Stimulated activated naive CD8-positive, alpha-beta T cell treated with anti-CD3 and anti-CD28 coated beads, Interleukin-15, amount 100 ng/mL, for 72 hours (primary cell): ENCODE data around the gene ZNF460.
A peak's percentile ranks its signal among the peaks of the same experiment; 100 is the strongest.
"Not testable (repeated sequence)": the region's sequence is repeated elsewhere in the genome, so short reads cannot be mapped to it uniquely, and the experiment has no call there.

Experiments used
- ATAC-seq: fragments of 150-1000 bp; cut with Tn5 transposase; 2 replicates; pipeline ENCODE4 v1.10.0; 2021; ENCODE audit warnings: mild to moderate bottlenecking, moderate library complexity
- DNase-seq, 2 donors: peaks; one replicate each; pipeline ENCODE4 v3.0.0; 2021 to 2022
- H3K27ac Mint-ChIP-seq, 2 donors: one replicate each; pipeline ENCODE4 v1.8.0; 2022; ENCODE audit warnings: mild to moderate bottlenecking in 2 of 2, mixed read lengths in 2 of 2, moderate library complexity in 2 of 2
- H3K27me3 Mint-ChIP-seq: one replicate; pipeline ENCODE4 v1.8.0; 2022; ENCODE audit warnings: mixed read lengths
- H3K4me1 Mint-ChIP-seq: one replicate; pipeline ENCODE4 v1.8.0; 2022; ENCODE audit warnings: mild to moderate bottlenecking, mixed read lengths
- H3K4me3 Mint-ChIP-seq, 2 donors: one replicate each; pipeline ENCODE4 v1.8.0; 2022; ENCODE audit warnings: mild to moderate bottlenecking in 2 of 2, mixed read lengths in 2 of 2, moderate library complexity in 1 of 2
- H3K9me3 Mint-ChIP-seq, 2 donors: one replicate each; pipeline ENCODE4 v1.8.0; 2022; ENCODE audit warnings: mixed read lengths in 2 of 2

Gene ZNF460

DNA sequence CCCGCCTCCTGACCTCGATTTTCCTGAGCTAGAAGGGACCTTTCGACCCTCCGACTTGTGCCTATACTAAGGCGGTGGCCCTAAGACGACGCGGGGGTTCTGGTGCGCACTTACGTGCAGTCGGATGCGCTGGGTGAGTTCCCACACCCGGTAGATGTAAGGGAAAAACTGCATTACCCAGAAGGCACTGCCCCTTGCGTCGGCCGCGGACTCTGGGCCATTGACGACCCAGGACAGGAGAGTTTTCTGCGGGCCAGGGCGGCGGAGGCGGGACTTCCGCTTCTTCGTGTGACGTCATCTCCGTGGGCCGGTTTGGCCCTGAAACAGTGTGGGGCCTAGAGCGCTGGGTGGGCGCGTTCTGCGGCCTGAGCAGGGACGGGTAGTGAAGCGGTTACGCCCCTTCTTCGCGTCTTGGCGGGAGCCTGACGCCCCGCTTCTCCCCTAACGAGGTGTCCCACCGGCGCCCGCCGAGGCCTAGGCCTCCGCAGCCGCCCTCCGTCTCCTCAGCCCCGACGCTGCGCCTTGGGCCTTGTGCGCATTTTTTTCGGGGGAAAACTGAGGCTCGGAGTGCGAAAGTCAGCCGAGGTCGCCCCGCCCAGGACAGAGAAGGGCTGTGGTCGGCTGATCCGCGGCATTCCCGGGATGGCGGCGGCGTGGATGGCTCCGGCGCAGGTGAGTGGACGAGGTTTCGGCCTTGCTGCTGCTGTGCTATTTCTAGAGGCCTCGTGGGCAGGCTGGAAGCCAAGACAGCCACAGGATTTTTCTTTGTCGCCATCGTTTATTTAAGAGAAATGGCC, at the start of gene ZNF460:
Gene ZNF460, plus strand, starts transcription at position 321 of the 797 bp plus-strand sequence. Its CDS starts 322 bp downstream, at position 643.
- peaks cover 0 to 4% of the 10 kb centered on the region in 2 donors for H3K9me3 Mint-ChIP-seq
- peaks cover 39% of the 10 kb centered on the region for H3K4me1 Mint-ChIP-seq
- H3K27ac Mint-ChIP-seq: no peak within 1 kb of the TSS
- H3K4me3 Mint-ChIP-seq: no peak within 1 kb of the TSS
- DNase-seq: peak; percentile 96 to 98
- peak; percentile 85 for ATAC-seq
- no peaks in the 10 kb centered on the region for H3K27me3 Mint-ChIP-seq

- H3K4me1 Mint-ChIP-seq: no peaks in the 10 kb centered on the region
- ATAC-seq (no peak), DNase-seq (no peak)
- no peak overlapping the region for H3K4me3 Mint-ChIP-seq
- H3K27me3 Mint-ChIP-seq: no peaks in the 10 kb centered on the region
- no peak overlapping the region for H3K27ac Mint-ChIP-seq
- peaks cover 3% of the 10 kb centered on the region in 2 donors for H3K9me3 Mint-ChIP-seq
Measured at GRCh38 chr19:57231686-57232085, 48.6 kb upstream of the ZNF460 start.

GRCh38 chr19:57233207-57233606, 47.1 kb upstream of the ZNF460 start:
- no peaks in the 10 kb centered on the region for H3K4me1 Mint-ChIP-seq
- DNase-seq (no peak), ATAC-seq (no peak)
- H3K9me3 Mint-ChIP-seq: no peaks in the 10 kb centered on the region
- H3K27me3 Mint-ChIP-seq: no peaks in the 10 kb centered on the region
- no peak overlapping the region for H3K27ac Mint-ChIP-seq
- no peak overlapping the region for H3K4me3 Mint-ChIP-seq

- Mint-ChIP-seq H3K9me3 (peaks cover 0 to 4% of the 10 kb centered on the region in 2 donors), H3K4me1 (peaks cover 40% of the 10 kb centered on the region), H3K27me3 (no peaks in the 10 kb centered on the region), H3K27ac (peak overlapping the region; percentile 94 to 97), H3K4me3 (peak overlapping the region; percentile 80 to 88)
- ATAC-seq: no peak
- DNase-seq: no peak
Measured at GRCh38 chr19:57239982-57240310, 40.3 kb upstream of the ZNF460 start.

- DNase-seq (peak; percentile 92 to 95), ATAC-seq (peak; percentile 99)
- Mint-ChIP-seq H3K4me1 (peaks cover 42% of the 10 kb centered on the region), H3K9me3 (peaks cover 0 to 4% of the 10 kb centered on the region in 2 donors), H3K4me3 (peak within 1 kb of the TSS; percentile 80 to 88), H3K27me3 (no peaks in the 10 kb centered on the region), H3K27ac (peak within 1 kb of the TSS; percentile 94 to 97)
Measured at GRCh38 chr19:57240311-57241090, 39.8 kb upstream of the ZNF460 start, which contains the start of gene ZNF805. Gene ZNF805 (plus strand): TSS chr19:57240632. CDS start chr19:57240892, 260 bp downstream.

GRCh38 chr19:57241176-57241575, 39.1 kb upstream of the ZNF460 start:
- Mint-ChIP-seq H3K9me3 (peaks cover 0 to 4% of the 10 kb centered on the region in 2 donors), H3K4me3 (peak overlapping the region; percentile 80 to 88), H3K27ac (peak overlapping the region; percentile 94 to 97), H3K4me1 (peaks cover 42% of the 10 kb centered on the region), H3K27me3 (no peaks in the 10 kb centered on the region)
- DNase-seq (no peak), ATAC-seq (no peak)

- Mint-ChIP-seq H3K27me3 (no peaks in the 10 kb centered on the region), H3K4me3 (peak overlapping the region in 1 of 2 donors; percentile 22), H3K4me1 (peaks cover 42% of the 10 kb centered on the region), H3K9me3 (peaks cover 0 to 4% of the 10 kb centered on the region in 2 donors), H3K27ac (no peak overlapping the region)
- no peak for ATAC-seq
- DNase-seq: no peak
Measured at GRCh38 chr19:57242821-57243220, 37.5 kb upstream of the ZNF460 start.

DNA sequence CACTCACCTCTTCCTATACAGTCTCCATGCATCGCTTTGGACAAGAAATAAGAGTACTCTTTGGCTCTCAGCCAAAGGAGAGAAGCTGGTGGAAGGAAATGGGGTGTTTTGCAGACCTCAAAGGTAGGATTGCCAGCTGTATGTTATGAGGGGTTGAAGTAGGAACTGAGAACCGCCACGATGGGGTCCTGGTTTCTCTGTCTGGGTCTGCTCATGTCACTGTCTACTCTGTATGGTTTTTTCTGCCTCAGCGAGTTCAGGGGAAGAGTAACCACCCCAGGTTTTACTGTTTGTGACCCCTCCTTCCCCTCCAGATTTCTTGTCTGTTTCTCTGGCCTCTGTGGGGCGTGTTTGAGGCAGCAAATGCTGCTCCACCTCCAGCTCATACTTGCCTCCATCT, 35.8 kb upstream of the ZNF460 start:
- no peak overlapping the region for H3K27ac Mint-ChIP-seq
- H3K4me3 Mint-ChIP-seq: peak overlapping the region in 1 of 2 donors; percentile 24
- H3K9me3 Mint-ChIP-seq: no peaks in the 10 kb centered on the region
- no peaks in the 10 kb centered on the region for H3K27me3 Mint-ChIP-seq
- peaks cover 42% of the 10 kb centered on the region for H3K4me1 Mint-ChIP-seq
- DNase-seq (no peak), ATAC-seq (no peak)

DNA sequence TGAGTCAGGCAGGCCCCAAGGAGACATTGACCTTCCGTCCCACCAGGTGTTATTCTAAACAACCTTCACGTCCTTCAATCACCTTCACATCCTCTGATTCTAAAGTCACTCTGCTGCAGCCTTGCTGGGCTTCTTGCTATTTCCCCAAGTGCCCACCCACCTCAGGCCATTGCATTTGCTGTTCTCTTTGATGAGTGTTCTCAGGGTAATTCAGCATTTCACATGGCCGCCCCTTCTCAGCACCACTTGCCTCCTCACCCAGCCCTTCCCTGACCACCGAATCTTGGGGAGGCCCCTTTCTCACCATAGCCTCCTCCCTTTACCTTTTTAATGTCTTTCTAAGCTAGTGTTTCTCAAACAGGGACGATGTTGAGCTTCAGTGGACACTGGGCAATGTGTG, 35.2 kb upstream of the ZNF460 start:
- no peak overlapping the region for H3K4me3 Mint-ChIP-seq
- no peak for ATAC-seq
- peak overlapping the region in 1 of 2 donors; percentile 48 for H3K27ac Mint-ChIP-seq
- H3K9me3 Mint-ChIP-seq: peaks cover 0 to 5% of the 10 kb centered on the region in 2 donors
- H3K4me1 Mint-ChIP-seq: peaks cover 38% of the 10 kb centered on the region
- no peaks in the 10 kb centered on the region for H3K27me3 Mint-ChIP-seq
- no peak for DNase-seq

DNA sequence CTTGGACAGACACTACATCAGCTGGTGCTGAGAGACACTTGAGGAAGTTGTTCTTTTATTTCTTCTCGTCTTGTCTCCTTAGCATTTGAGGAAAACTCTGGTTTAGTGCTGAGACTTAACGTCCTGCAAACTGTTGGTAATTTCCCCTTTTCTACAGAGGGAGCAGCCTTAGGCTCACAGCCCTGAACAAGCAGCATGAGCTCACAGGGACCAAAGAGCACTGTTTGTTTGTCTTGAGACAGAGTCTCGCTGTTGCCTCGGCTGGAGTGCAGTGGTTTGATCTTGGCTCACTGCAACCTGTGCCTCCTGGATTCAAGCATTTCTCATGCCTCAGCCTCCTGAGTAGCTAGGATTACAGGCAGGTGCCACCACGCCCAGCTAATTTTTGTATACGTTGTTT, 34.3 kb upstream of the ZNF460 start:
- Mint-ChIP-seq H3K4me1 (peaks cover 35% of the 10 kb centered on the region), H3K9me3 (peaks cover 0 to 14% of the 10 kb centered on the region in 2 donors), H3K4me3 (no peak overlapping the region), H3K27ac (no peak overlapping the region), H3K27me3 (no peaks in the 10 kb centered on the region)
- ATAC-seq (no peak), DNase-seq (no peak)

DNA sequence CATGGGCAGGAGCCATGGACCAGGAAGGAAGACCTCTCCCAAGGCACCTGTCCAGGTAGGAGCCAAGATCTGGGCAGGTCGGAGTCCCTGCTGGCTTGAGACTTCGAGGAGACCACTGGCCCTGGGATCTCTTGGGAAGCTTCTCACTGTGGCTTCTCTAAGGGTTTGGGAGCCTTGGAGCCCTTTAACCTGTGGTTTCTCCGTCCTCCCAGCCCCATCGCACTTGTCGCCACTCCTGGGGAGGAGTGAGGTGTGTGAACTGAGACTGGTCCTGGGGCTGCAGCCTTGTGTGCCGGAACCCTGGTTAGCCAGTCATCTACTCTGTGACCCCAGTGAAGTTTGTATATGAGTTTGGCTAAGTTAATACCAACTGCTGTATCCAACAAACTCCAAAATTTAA, 31.6 kb upstream of the ZNF460 start:
- DNase-seq (no peak), ATAC-seq (no peak)
- Mint-ChIP-seq H3K4me3 (no peak overlapping the region), H3K4me1 (peaks cover 11% of the 10 kb centered on the region), H3K27me3 (no peaks in the 10 kb centered on the region), H3K27ac (no peak overlapping the region), H3K9me3 (peaks cover 10 to 35% of the 10 kb centered on the region in 2 donors)

GRCh38 chr19:57249329-57249728, 31.0 kb upstream of the ZNF460 start:
- no peak overlapping the region for H3K4me3 Mint-ChIP-seq
- no peak overlapping the region for H3K27ac Mint-ChIP-seq
- no peak for ATAC-seq
- peaks cover 6% of the 10 kb centered on the region for H3K4me1 Mint-ChIP-seq
- H3K9me3 Mint-ChIP-seq: peaks cover 10 to 42% of the 10 kb centered on the region in 2 donors
- no peaks in the 10 kb centered on the region for H3K27me3 Mint-ChIP-seq
- DNase-seq: no peak

DNA sequence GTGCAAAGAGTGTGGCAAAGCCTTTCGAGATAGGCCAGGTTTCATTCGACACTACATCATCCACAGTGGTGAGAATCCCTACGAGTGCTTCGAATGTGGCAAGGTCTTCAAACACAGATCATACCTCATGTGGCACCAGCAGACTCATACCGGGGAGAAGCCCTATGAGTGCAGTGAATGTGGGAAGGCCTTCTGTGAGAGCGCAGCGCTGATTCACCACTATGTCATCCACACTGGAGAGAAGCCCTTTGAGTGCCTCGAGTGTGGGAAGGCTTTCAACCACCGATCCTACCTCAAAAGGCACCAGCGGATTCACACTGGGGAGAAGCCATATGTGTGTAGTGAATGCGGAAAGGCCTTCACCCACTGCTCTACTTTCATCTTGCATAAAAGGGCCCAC, 26.5 kb upstream of the ZNF460 start:
- not testable (repeated sequence) for H3K4me1 Mint-ChIP-seq, H3K27me3 Mint-ChIP-seq, H3K4me3 Mint-ChIP-seq, DNase-seq, H3K27ac Mint-ChIP-seq
- peak; percentile 35 for ATAC-seq
- H3K9me3 Mint-ChIP-seq: peaks cover 32 to 70% of the 10 kb centered on the region in 2 donors

DNA sequence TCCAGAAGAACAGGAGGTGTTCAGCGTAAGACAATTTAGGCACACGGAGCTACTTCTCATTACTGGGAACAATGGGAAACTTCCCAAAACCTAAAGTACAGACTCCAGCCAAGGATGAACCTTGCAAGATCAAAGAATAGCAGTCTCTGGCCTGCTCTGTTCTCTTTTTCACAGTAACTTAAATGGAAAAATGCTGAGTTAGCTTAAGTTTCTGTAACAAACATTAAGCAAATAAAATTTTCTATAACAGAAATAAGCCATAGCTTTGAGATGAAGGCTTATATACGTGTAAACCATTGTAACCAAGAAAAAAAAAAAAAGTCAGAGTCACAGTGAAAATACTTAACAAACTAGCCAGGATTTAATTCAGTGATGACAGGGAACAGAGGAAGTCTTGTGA, 18.2 kb upstream of the ZNF460 start:
- DNase-seq (no peak), ATAC-seq (no peak)
- Mint-ChIP-seq H3K9me3 (peaks cover 49 to 61% of the 10 kb centered on the region in 2 donors), H3K4me1 (no peaks in the 10 kb centered on the region), H3K27ac (no peak overlapping the region), H3K4me3 (no peak overlapping the region), H3K27me3 (no peaks in the 10 kb centered on the region)

- peaks cover 46 to 57% of the 10 kb centered on the region in 2 donors for H3K9me3 Mint-ChIP-seq
- no peaks in the 10 kb centered on the region for H3K4me1 Mint-ChIP-seq
Measured at GRCh38 chr19:57263244-57263741, 17.0 kb upstream of the ZNF460 start.

GRCh38 chr19:57267291-57267690, 13.0 kb upstream of the ZNF460 start:
- peaks cover 31 to 36% of the 10 kb centered on the region in 2 donors for H3K9me3 Mint-ChIP-seq
- H3K27ac Mint-ChIP-seq: no peak overlapping the region
- ATAC-seq (no peak), DNase-seq (no peak)
- H3K4me3 Mint-ChIP-seq: no peak overlapping the region
- no peaks in the 10 kb centered on the region for H3K27me3 Mint-ChIP-seq
- no peaks in the 10 kb centered on the region for H3K4me1 Mint-ChIP-seq

More at GRCh38 chr19:57263244-57263741, 17.0 kb upstream of the ZNF460 start:
- no peak for DNase-seq
- Mint-ChIP-seq H3K27ac (peak overlapping the region in 1 of 2 donors; percentile 11), H3K4me3 (no peak overlapping the region), H3K27me3 (no peaks in the 10 kb centered on the region)
- no peak for ATAC-seq
